HG02938 (cell line): ENCODE measurements around the gene CENPV.
A peak's percentile ranks its signal among the peaks of the same experiment; 100 is the strongest.
"Not testable (repeated sequence)": the region's sequence is repeated elsewhere in the genome, so short reads cannot be mapped to it uniquely, and the experiment has no call there.

Source experiments
- ATAC-seq: cut with Tn5 transposase; IDR thresholded peaks from one replicate; pipeline ENCODE4 v1.9.1; 2021; ENCODE audit warnings: mild to moderate bottlenecking, moderate library complexity; ENCODE audit not compliant: unreplicated experiment

CENPV gene

GRCh38 chr17:16353317-16354174 lies at the start of gene CENPV:
Gene CENPV, minus strand, starts transcription at chr17:16353469. Its CDS starts 33 bp downstream, at chr17:16353436.
- peak; percentile 44 for ATAC-seq

GRCh38 chr17:16398270-16399267 lies 45.3 kb upstream of the CENPV start:
- peak; percentile 71 for ATAC-seq

GRCh38 chr17:16396693-16397092 lies 43.4 kb upstream of the CENPV start:
- ATAC-seq = not testable (repeated sequence)

- ATAC-seq = not testable (repeated sequence)
These were observed 42.6 kb upstream of the CENPV start for GRCh38 chr17:16395887-16396286.

- not testable (repeated sequence) for ATAC-seq
These were observed 39.2 kb upstream of the CENPV start for GRCh38 chr17:16392491-16392890.

GRCh38 chr17:16391451-16391850 lies 38.2 kb upstream of the CENPV start:
- ATAC-seq = no peak

GRCh38 chr17:16386126-16386507 lies 32.8 kb upstream of the CENPV start:
- not testable (repeated sequence) for ATAC-seq

GRCh38 chr17:16384557-16384956 lies 31.3 kb upstream of the CENPV start:
- ATAC-seq = no peak

- ATAC-seq = no peak
These were observed 30.6 kb upstream of the CENPV start for GRCh38 chr17:16383772-16384287.

- ATAC-seq = no peak
These were observed 29.9 kb upstream of the CENPV start for GRCh38 chr17:16383216-16383615.

- ATAC-seq = peak; percentile 21
These were observed 28.2 kb upstream of the CENPV start for GRCh38 chr17:16381496-16381820.

- ATAC-seq = peak; percentile 90
These were observed 27.6 kb upstream of the CENPV start, which contains the start of gene UBB for GRCh38 chr17:16380640-16381495. Gene UBB, plus strand, starts transcription at chr17:16381091. Its CDS starts 817 bp downstream, at chr17:16381908.

GRCh38 chr17:16379654-16380053 lies 26.4 kb upstream of the CENPV start:
- no peak for ATAC-seq

GRCh38 chr17:16378636-16379282 lies 25.5 kb upstream of the CENPV start:
- no peak for ATAC-seq

GRCh38 chr17:16377941-16378341 lies 24.7 kb upstream of the CENPV start:
- ATAC-seq = no peak

GRCh38 chr17:16374146-16374938 lies 21.1 kb upstream of the CENPV start:
- ATAC-seq = no peak

GRCh38 chr17:16371742-16372141 lies 18.5 kb upstream of the CENPV start:
- no peak for ATAC-seq

GRCh38 chr17:16364625-16365024 lies 11.4 kb upstream of the CENPV start:
- no peak for ATAC-seq
